Activated CD4-positive, alpha-beta memory T cell treated with anti-CD3 and anti-CD28 coated beads for 36 hours (primary cell): ENCODE measurements around the gene CRYBB3. TPM values are rescaled to one million over a fixed set of nuclear protein-coding genes. Genes with fewer than 3 reads are reported as not detected.
"Not testable (repeated sequence)": the region's sequence is repeated elsewhere in the genome, so short reads cannot be mapped to it uniquely, and the experiment has no call there.

Experiments
- CTCF ChIA-PET: fragments of 350-600 bp; sonication (Branson Sonifier 250); formaldehyde crosslinking; loops from one replicate; lab custom pipeline; 2021; ENCODE audit warnings: antibody characterized with exemption, inconsistent platforms; lab: Charles Lee
- POLR2A ChIA-PET: fragments of 350-600 bp; sonication (Branson Sonifier 250); formaldehyde crosslinking; loops from one replicate; lab custom pipeline; 2021; ENCODE audit warnings: antibody characterized with exemption; lab: Charles Lee
- DNase-seq: peaks from one replicate; pipeline ENCODE4 v3.0.0-alpha.2; 2020
- H3K27ac Mint-ChIP-seq: one replicate; pipeline ENCODE4 v1.8.0; 2021; ENCODE audit warnings: mixed read lengths
- H3K27me3 Mint-ChIP-seq: one replicate; pipeline ENCODE4 v1.8.0; 2021; ENCODE audit warnings: mixed read lengths
- H3K36me3 Mint-ChIP-seq: one replicate; pipeline ENCODE4 v1.8.0; 2021; ENCODE audit warnings: mixed read lengths
- H3K4me1 Mint-ChIP-seq: one replicate; pipeline ENCODE4 v1.8.0; 2021; ENCODE audit warnings: low read depth, mixed read lengths
- H3K4me3 Mint-ChIP-seq: one replicate; pipeline ENCODE4 v1.8.0; 2021; ENCODE audit warnings: mild to moderate bottlenecking, mixed read lengths
- H3K9me3 Mint-ChIP-seq: one replicate; pipeline ENCODE4 v1.8.0; 2021; ENCODE audit warnings: mixed read lengths
- intact Hi-C: fragments of 100-400 bp; cut with micrococcal nuclease; formaldehyde crosslinking; loops from one replicate; pipeline ENCODE4 v1.15.1; 2023
- total RNA-seq, 2 experiments: library from RNA; stranded (reverse); gene quantifications; one replicate each; pipeline ENCODE4 v1.2.3, GENCODE V29; 2021

Gene CRYBB3
- total RNA-seq, 2 experiments from 2014 or later: 0.27 to 0.43 TPM

DNA sequence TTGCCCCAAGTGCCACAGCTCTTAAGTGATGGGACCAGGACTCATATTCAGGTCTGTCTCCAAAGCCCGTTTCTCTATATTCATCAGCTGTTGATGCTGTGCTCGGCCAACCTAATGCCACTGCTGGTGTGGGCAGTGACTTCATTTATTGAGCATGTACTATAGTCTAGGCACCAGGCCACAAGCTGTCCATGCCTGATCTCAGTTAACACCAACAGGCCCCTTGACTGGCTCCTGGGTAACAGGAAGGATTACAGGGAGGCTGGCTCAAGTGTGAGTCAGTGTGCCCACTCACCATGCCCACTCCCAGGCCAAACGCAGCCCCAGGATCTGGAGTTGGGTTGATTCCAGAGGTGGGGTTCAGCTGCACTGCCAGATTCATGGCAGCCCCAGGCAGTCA, 11.1 kb downstream of the CRYBB3 start:
- Mint-ChIP-seq H3K4me1 (no peaks in the 10 kb centered on the region), H3K36me3 (no peaks in the 10 kb centered on the region), H3K27ac (no peak overlapping the region), H3K9me3 (no peaks in the 10 kb centered on the region), H3K27me3 (peaks cover 4% of the 10 kb centered on the region), H3K4me3 (no peak overlapping the region)
- no peak for DNase-seq
- intact Hi-C loops: no loop called here
- CTCF ChIA-PET: no interaction called here
- POLR2A ChIA-PET: no interaction called here

DNA sequence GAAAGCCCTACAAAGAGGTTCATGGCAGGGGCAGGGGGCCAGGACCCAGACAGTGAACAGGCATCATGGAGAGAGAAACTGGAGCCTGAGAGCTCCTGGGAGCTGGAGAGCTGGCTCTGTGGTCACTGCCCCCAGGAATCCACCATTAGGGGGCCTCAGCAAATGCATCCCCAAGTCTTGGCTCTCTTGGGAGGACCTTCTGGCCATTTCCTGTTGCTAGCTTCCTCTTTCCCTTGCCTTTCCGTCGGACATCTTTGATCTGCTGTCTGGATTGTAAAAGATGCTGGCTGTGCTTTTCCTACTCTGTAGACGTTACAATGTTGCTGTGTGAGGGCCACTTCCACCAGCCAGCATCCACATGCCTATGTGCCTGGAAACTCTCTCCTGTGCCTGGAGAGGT, 12.7 kb downstream of the CRYBB3 start:
- CTCF ChIA-PET: interaction anchor here (1.0 to 2.7 kb wide), 2 partner anchors 10 to 121 kb away, joined by 4 to 20 read pairs; no protein-coding TSS in a partner anchor
- no peak overlapping the region for H3K27ac Mint-ChIP-seq
- no peak for DNase-seq
- peaks cover 9% of the 10 kb centered on the region for H3K27me3 Mint-ChIP-seq
- POLR2A ChIA-PET: no interaction called here
- H3K4me3 Mint-ChIP-seq: no peak overlapping the region
- H3K9me3 Mint-ChIP-seq: no peaks in the 10 kb centered on the region
- intact Hi-C loops: no loop called here
- H3K36me3 Mint-ChIP-seq: no peaks in the 10 kb centered on the region
- no peaks in the 10 kb centered on the region for H3K4me1 Mint-ChIP-seq

DNA sequence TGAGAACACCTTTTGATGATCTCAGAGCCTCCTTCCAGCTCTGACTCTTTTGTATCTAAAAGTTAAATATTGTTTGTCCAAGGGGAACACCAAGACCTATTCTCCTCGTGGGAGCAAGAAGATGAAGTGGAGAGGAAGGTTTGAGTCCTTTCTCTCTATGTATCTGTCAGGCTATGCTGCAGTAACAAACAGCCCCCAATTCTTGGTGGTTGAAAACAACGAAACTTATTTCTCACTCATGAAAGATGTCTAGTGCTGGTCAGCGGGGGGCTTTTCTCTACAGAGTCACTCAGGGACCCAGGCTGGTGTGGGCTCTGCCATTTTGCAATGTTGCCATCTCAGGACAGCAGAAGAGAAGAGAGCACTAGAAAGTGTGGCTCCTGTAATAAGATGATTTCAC, 13.6 kb downstream of the CRYBB3 start:
- H3K36me3 Mint-ChIP-seq: no peaks in the 10 kb centered on the region
- peaks cover 9% of the 10 kb centered on the region for H3K27me3 Mint-ChIP-seq
- H3K9me3 Mint-ChIP-seq: no peaks in the 10 kb centered on the region
- CTCF ChIA-PET: interaction anchor here (1.0 to 2.7 kb wide), 2 partner anchors 11 to 121 kb away, joined by 4 to 20 read pairs; no protein-coding TSS in a partner anchor
- DNase-seq: no peak
- no peaks in the 10 kb centered on the region for H3K4me1 Mint-ChIP-seq
- POLR2A ChIA-PET: interaction anchor here (0.5 kb wide), 1 partner anchor 206 kb away, joined by 4 read pairs; no protein-coding TSS in a partner anchor
- H3K4me3 Mint-ChIP-seq: no peak overlapping the region
- no peak overlapping the region for H3K27ac Mint-ChIP-seq
- intact Hi-C loops: no loop called here

DNA sequence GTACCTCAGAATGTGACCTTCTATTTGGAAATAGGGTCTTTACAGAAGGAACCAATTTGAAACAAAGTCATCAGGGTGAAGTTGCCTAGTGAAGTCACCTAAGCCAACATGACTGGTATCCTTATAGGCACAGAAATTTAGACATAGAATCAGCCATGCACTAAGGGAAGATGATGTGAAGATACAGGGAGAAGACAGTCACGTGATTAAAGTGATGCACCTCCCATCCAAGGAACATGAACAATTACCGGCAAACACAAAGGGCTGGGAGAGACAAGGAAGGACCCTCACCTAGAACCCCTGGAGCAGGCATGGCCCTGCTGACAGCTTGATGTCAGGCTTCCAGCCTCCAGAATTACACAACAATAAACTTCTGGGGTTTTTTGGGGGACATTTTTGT, 16.6 kb downstream of the CRYBB3 start:
- Mint-ChIP-seq H3K9me3 (no peaks in the 10 kb centered on the region), H3K4me3 (no peak overlapping the region), H3K27ac (no peak overlapping the region), H3K36me3 (no peaks in the 10 kb centered on the region), H3K4me1 (no peaks in the 10 kb centered on the region), H3K27me3 (peaks cover 11% of the 10 kb centered on the region)
- intact Hi-C loops: no loop called here
- ChIA-PET POLR2A (no interaction called here), CTCF (interaction anchor here (0.6 kb wide), 1 partner anchor 921 kb away, joined by 3 read pairs; no protein-coding TSS in a partner anchor)
- DNase-seq: no peak

DNA sequence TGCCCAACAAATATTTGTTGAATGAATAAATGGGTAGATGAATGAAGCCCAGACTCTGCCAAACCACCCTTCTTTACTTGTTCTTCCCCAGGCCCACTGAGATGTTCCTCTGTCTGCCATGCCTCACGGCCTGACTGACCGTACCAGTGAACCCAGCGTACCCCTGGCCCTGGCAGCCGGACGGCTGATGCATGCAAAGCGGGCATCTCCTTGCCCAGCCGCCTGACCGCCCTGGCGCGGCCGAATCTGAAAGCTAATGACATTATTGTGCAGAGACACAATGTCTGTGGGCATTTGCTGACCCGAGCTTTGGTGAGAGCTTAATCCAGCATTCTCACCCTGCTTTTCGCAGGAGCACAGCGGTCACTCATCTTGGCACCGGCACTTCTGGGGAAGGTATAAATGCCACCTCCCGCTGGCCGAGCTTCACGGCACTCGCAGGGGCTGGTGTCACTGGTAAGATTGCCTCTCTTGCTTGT, 19.6 kb downstream of the CRYBB3 start, which contains the start of gene CRYBB2:
Gene CRYBB2, plus strand, starts transcription at position 429 of the 479 bp plus-strand sequence. CDS start 1,791 bp downstream, outside the sequence.
- H3K27me3 Mint-ChIP-seq: peaks cover 11% of the 10 kb centered on the region
- no peak for DNase-seq
- no peak within 1 kb of the TSS for H3K4me3 Mint-ChIP-seq
- CTCF ChIA-PET: no interaction called here
- intact Hi-C loops: no loop called here
- POLR2A ChIA-PET: no interaction called here
- H3K27ac Mint-ChIP-seq: no peak within 1 kb of the TSS
- H3K9me3 Mint-ChIP-seq: no peaks in the 10 kb centered on the region
- no peaks in the 10 kb centered on the region for H3K36me3 Mint-ChIP-seq
- no peaks in the 10 kb centered on the region for H3K4me1 Mint-ChIP-seq

DNA sequence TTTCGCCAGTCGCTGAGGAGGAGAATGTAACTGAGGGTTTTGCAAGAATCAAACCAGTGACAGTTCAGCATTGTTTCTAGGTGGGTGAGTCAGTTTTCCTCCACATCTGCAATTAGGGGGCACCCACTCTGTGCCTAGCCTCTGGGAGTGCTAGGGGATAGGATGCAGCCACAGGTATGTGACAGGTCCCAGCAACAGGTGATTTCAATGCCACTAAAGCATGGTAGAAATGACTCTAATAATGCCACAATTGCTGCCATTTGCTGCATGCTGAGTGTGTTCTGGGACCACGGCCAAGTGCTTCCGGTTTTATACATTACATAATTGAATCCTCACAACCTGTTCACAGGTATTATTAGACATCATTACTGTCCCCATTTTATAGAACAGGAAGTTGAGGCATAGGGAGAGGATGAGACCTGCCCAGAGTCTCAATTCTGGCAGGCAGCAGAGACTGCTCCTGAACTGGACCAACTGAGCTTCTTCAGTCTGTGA, 20.3 kb downstream of the CRYBB3 start:
- Mint-ChIP-seq H3K4me3 (no peak overlapping the region), H3K27ac (no peak overlapping the region), H3K9me3 (no peaks in the 10 kb centered on the region), H3K27me3 (peaks cover 11% of the 10 kb centered on the region), H3K4me1 (no peaks in the 10 kb centered on the region), H3K36me3 (no peaks in the 10 kb centered on the region)
- intact Hi-C loops: no loop called here
- ChIA-PET POLR2A (no interaction called here), CTCF (interaction anchor here (0.9 kb wide), 1 partner anchor 18 kb away, joined by 5 read pairs; no protein-coding TSS in a partner anchor)
- no peak for DNase-seq

DNA sequence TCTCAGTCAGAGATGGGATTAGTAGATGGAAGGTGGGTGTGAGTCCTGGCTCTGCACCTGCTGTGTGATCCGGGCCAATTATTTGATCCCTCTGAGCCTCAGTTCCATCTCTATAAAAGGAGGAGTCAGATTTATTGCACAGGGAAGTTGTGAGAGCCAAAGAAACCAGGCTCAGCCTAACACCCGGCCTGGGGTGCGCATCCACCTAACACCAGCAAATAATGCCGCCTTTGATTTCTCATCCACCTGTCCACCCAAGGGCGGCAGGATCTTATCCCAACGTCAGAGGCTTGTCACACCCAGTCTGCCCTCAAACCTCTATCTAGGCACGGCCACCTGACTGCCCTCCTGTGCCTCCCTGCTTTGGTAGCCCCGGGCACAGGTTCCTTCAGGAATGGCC, 22.1 kb downstream of the CRYBB3 start:
- Mint-ChIP-seq H3K4me3 (no peak overlapping the region), H3K36me3 (no peaks in the 10 kb centered on the region), H3K27ac (no peak overlapping the region), H3K4me1 (no peaks in the 10 kb centered on the region), H3K27me3 (peaks cover 7% of the 10 kb centered on the region), H3K9me3 (no peaks in the 10 kb centered on the region)
- no peak for DNase-seq
- ChIA-PET POLR2A (no interaction called here), CTCF (no interaction called here)
- intact Hi-C loops: no loop called here

DNA sequence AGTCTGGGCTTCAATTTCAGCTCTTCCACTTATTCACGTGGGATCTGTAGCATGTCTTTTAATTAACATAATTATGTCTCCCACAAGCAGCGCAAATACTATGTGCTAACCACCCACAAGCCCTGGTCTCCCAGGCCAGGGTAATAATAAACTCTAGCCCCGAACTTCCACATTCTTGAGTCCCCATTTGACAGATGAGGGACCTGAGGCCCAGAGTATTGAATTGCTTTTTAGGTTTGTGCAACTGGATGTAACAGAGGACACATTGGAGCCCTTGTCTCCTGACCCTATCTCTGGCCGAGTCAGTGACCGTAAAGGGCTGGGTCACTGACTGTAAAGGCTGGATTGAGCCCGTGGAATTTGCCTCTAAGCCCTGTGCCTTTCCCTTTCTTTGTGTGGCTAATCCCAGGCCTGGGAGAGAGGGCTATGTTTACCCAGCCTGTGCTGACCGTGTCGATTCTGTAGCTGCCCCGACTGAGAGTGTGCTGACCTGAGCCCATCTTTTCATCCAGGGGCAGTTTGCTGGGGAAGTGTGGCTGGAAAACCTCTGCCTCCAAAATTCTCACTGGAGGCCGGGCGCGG, 23.7 kb downstream of the CRYBB3 start:
- peaks cover 5% of the 10 kb centered on the region for H3K27me3 Mint-ChIP-seq
- ChIA-PET POLR2A (no interaction called here), CTCF (no interaction called here)
- no peak overlapping the region for H3K4me3 Mint-ChIP-seq
- no peaks in the 10 kb centered on the region for H3K36me3 Mint-ChIP-seq
- H3K4me1 Mint-ChIP-seq: no peaks in the 10 kb centered on the region
- H3K27ac Mint-ChIP-seq: no peak overlapping the region
- no peak for DNase-seq
- intact Hi-C loops: no loop called here
- no peaks in the 10 kb centered on the region for H3K9me3 Mint-ChIP-seq

DNA sequence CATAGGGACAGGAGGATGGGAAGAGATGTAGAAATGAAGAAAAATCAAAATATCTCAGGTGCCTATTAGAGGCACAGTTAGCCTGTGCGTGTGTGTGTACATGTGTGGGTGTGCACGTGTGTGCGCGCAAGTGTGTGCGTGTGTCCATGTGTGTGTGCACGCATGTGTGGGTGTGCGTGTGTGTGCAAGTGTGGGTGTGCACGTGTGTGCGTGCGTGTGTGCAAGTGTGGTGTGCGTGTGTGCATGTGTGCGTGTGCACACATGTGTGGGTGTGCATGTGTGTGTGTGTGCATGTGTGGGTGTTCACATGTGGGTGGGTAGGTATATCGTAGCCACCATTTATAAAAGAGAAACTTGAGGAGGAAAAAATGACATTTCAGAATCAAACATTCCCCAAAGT, 29.2 kb downstream of the CRYBB3 start:
- Mint-ChIP-seq H3K4me1 (no peaks in the 10 kb centered on the region), H3K27ac (no peak overlapping the region), H3K9me3 (no peaks in the 10 kb centered on the region), H3K27me3 (peaks cover 14% of the 10 kb centered on the region), H3K4me3 (no peak overlapping the region), H3K36me3 (no peaks in the 10 kb centered on the region)
- intact Hi-C loops: no loop called here
- ChIA-PET POLR2A (no interaction called here), CTCF (no interaction called here)
- DNase-seq: no peak

DNA sequence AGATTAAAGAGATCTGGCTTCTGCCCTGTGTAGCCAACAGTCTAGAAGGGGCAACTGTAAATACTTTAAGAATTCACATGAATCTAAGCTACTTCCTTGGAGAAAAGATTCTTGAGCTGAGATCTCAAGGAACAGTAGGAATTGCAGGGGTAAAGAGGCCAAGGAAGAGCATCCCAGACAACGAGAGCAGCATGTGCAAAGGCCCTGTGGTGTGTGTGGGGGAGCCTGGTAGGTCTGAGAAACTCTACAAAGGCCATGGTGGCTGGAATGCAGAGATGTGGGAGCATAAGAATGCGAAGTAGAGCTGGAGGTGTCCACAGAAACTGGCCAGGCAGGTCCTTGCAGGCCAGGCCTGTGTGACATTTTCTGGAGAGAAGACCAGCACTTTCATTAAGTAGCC, 31.1 kb downstream of the CRYBB3 start:
- intact Hi-C loops: loop anchor here (10.0 kb wide), 1 partner anchor 104 kb away; no protein-coding TSS in a partner anchor
- POLR2A ChIA-PET, DNase-seq: not testable (repeated sequence)

DNA sequence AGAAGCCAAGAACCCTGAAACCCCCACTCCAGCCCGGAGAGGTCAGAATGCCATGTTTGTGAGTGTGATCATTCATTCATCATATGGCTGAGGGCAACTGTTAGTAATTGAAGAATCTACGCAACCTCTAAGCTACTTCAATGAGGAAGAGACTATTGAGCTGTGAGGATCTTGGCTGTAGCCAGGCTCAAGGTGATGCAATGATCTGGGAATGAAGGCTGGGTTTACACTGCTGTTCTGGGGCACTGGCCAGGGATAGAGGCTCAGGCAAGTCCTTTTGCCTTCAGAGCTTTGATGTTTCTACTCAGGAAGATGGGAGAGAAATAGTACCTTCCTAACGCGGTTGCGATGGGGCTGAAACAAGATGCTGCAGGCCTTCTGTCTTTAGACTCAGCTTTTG, 32.6 kb downstream of the CRYBB3 start:
- peaks cover 4% of the 10 kb centered on the region for H3K4me1 Mint-ChIP-seq
- H3K27me3 Mint-ChIP-seq: peaks cover 31% of the 10 kb centered on the region
- CTCF ChIA-PET: no interaction called here
- H3K36me3 Mint-ChIP-seq: no peaks in the 10 kb centered on the region
- no peaks in the 10 kb centered on the region for H3K9me3 Mint-ChIP-seq
- DNase-seq: no peak
- no peak overlapping the region for H3K27ac Mint-ChIP-seq
- intact Hi-C loops: loop anchor here (10.0 kb wide), 1 partner anchor 102 kb away; no protein-coding TSS in a partner anchor
- POLR2A ChIA-PET: no interaction called here
- H3K4me3 Mint-ChIP-seq: no peak overlapping the region

More for the DNA sequence above, 31.1 kb downstream of the CRYBB3 start:
- H3K27ac Mint-ChIP-seq, CTCF ChIA-PET, H3K9me3 Mint-ChIP-seq, H3K4me3 Mint-ChIP-seq, H3K36me3 Mint-ChIP-seq, H3K4me1 Mint-ChIP-seq: not testable (repeated sequence)
- H3K27me3 Mint-ChIP-seq: peaks cover 23% of the 10 kb centered on the region

DNA sequence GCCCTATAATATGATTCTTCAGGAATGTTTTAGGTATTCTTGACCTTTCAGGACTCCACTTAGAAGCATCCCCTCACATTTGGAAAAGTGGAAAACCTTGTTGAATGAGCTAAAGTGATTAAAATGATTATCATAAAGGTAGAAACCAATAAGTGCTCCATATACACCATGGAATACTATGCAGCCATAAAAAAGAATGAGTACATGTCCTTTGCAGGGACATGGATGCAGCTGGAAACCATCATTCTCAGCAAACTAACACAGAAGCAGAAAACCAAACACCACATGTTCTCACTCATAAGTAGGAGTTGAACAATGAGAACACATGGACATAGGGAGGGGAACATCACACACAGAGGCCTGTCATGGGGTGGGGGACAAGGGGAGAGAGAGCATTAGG, 34.0 kb downstream of the CRYBB3 start:
- POLR2A ChIA-PET, DNase-seq, H3K9me3 Mint-ChIP-seq, H3K4me1 Mint-ChIP-seq, H3K36me3 Mint-ChIP-seq, H3K4me3 Mint-ChIP-seq, H3K27ac Mint-ChIP-seq: not testable (repeated sequence)
- intact Hi-C loops: loop anchor here (10.0 kb wide), 1 partner anchor 101 kb away; no protein-coding TSS in a partner anchor
- H3K27me3 Mint-ChIP-seq: peaks cover 34% of the 10 kb centered on the region
- CTCF ChIA-PET: interaction anchor here (1.0 to 2.0 kb wide), 2 partner anchors 24 to 100 kb away, joined by 3 to 6 read pairs; no protein-coding TSS in a partner anchor
